Effector memory CD8-positive, alpha-beta T cell (primary cell): ENCODE results near the gene CRACDL.

ENCODE experiments used
- ATAC-seq: fragments of 150-1000 bp; cut with Tn5 transposase; replicated peaks from 2 replicates; pipeline ENCODE4 v1.10.0; 2021; ENCODE audit warnings: mild to moderate bottlenecking, moderate library complexity
- DNase-seq, 3 experiments: peaks; one replicate each; pipeline ENCODE4 v3.0.0; 2021
- H3K27ac Mint-ChIP-seq, 2 donors: one replicate each; pipeline ENCODE4 v1.8.0; 2022; ENCODE audit warnings: mild to moderate bottlenecking in 2 of 2, mixed read lengths in 2 of 2, moderate library complexity in 2 of 2
- H3K27me3 Mint-ChIP-seq, 2 donors: one replicate each; pipeline ENCODE4 v1.8.0; 2022; ENCODE audit warnings: mixed read lengths in 2 of 2
- H3K36me3 Mint-ChIP-seq: one replicate; pipeline ENCODE4 v1.8.0; 2022; ENCODE audit warnings: mild to moderate bottlenecking, moderate library complexity, mixed read lengths; ENCODE audit not compliant: insufficient read depth
- H3K4me1 Mint-ChIP-seq, 2 donors: one replicate each; pipeline ENCODE4 v1.8.0; 2022; ENCODE audit warnings: low read depth in 2 of 2, mixed read lengths in 2 of 2
- H3K4me3 Mint-ChIP-seq, 2 donors: one replicate each; pipeline ENCODE4 v1.8.0; 2022; ENCODE audit warnings: mild to moderate bottlenecking in 2 of 2, mixed read lengths in 2 of 2, moderate library complexity in 2 of 2
- H3K9me3 Mint-ChIP-seq, 2 donors: one replicate each; pipeline ENCODE4 v1.8.0; 2022; ENCODE audit warnings: mixed read lengths in 2 of 2

The CRACDL gene

DNA sequence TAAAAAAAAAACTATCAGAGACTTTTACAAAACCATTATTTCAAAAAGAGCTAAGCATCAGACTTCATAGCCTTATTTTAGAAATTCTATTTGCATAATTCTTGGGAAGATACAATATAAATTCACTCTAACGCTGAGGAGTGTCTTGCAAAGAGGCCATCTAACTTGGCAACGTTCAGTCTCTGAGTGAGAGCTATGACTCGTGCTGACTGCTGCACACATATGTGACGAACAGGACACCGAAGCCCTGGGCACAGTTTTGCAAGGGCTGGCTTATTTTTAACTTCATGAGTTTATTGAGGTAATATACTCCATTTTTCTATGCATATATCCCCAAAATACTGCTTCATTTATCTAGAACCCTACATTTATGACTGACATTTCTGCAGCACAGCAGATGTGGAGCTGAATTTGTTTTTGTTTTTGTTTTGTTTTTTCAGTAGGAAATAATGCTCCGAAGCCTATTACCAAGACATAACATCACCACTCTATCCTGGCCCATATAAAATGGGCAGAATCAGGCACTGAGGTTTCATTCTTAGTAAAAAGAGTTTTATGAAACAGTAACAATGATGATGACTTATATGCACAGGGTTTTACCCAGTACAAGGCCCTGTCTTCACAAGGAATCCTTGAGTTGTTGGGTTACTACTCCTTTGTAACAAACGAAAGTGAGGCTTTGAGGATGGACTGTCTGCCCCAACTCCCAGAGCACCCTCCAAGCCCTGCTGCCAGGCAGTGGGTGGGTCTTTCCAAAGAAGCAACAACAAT lies 68.3 kb downstream of the CRACDL start:
- H3K27ac Mint-ChIP-seq: peak overlapping the region in 1 of 2 donors; percentile 90
- H3K4me3 Mint-ChIP-seq: peak overlapping the region in 1 of 2 donors; percentile 10
- peaks cover 0 to 22% of the 10 kb centered on the region in 2 donors for H3K27me3 Mint-ChIP-seq
- no peak for ATAC-seq
- no peaks in the 10 kb centered on the region for H3K36me3 Mint-ChIP-seq
- peaks cover 8 to 11% of the 10 kb centered on the region in 2 donors for H3K4me1 Mint-ChIP-seq
- no peak for DNase-seq
- peaks cover 2 to 6% of the 10 kb centered on the region in 2 donors for H3K9me3 Mint-ChIP-seq

DNA sequence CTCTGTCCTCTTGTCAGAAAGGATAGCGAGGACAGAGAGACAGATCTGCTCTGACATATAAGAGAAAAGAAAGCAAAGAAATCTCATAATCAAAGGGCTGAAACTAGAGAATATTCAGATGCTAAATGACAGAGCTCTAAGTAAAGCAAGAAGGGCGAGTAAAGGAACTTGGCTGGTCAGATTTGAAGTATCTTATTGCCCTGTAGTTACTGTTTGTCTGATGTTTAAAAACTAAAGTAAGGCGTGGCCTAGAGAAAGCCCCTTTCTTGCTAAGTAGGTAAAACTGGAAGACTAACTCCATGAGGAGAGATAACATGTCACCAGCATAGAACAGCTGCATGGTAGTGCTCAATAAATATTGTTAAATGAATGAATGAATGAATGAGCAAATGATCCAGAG lies 70.0 kb downstream of the CRACDL start:
- H3K4me3 Mint-ChIP-seq: no peak overlapping the region
- peak overlapping the region; percentile 10 to 11 for H3K27ac Mint-ChIP-seq
- no peaks in the 10 kb centered on the region for H3K36me3 Mint-ChIP-seq
- peaks cover 11 to 16% of the 10 kb centered on the region in 2 donors for H3K9me3 Mint-ChIP-seq
- H3K4me1 Mint-ChIP-seq: peaks cover 8 to 11% of the 10 kb centered on the region in 2 donors
- peaks cover 8 to 14% of the 10 kb centered on the region in 2 donors for H3K27me3 Mint-ChIP-seq
- no peak for DNase-seq
- no peak for ATAC-seq

DNA sequence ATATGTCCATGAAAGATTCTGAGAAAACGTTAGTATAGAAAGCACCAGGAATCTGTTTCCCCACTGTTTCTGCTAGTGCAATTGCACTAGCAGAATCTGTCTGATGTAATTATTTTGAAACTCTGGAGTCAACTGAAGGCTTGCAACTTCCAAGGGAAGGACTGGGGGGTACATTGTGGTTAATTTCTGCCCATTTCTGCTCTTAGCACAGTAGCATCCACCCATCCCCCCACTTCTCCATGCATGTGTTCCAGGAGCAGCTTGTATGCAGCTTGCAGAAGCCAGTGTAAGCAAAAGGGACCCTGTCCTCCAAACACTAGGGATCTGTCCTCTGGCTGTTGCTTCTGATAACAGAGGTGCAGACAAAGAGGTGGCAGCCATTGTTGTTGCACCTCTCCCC lies 74.4 kb downstream of the CRACDL start:
- peaks cover 13 to 16% of the 10 kb centered on the region in 2 donors for H3K9me3 Mint-ChIP-seq
- no peaks in the 10 kb centered on the region for H3K36me3 Mint-ChIP-seq
- ATAC-seq (no peak), DNase-seq (no peak)
- no peak overlapping the region for H3K27ac Mint-ChIP-seq
- no peaks in the 10 kb centered on the region for H3K4me1 Mint-ChIP-seq
- H3K4me3 Mint-ChIP-seq: no peak overlapping the region
- H3K27me3 Mint-ChIP-seq: peaks cover 5 to 8% of the 10 kb centered on the region in 2 donors

DNA sequence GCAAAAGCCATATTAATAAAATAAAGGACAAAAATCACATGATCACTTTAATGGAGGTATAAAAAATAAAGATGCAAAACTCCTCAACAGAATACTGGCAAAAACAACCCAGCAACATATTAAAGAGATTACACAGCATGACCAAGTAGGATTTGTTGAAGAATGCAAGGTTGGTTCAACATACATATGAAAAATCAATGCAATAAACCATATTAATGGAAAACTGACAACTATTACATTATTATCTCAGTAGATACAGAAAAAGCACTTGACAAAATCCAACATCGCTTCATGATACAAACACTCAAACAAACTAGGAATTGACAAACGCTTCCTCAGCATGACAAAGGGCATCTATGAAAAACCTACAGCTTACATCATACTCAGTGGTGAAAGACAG lies 76.7 kb downstream of the CRACDL start:
- ATAC-seq (no peak), DNase-seq (no peak)
- no peak overlapping the region for H3K27ac Mint-ChIP-seq
- no peaks in the 10 kb centered on the region for H3K36me3 Mint-ChIP-seq
- no peaks in the 10 kb centered on the region for H3K4me1 Mint-ChIP-seq
- peaks cover 15 to 16% of the 10 kb centered on the region in 2 donors for H3K9me3 Mint-ChIP-seq
- no peak overlapping the region for H3K4me3 Mint-ChIP-seq
- peaks cover 5 to 8% of the 10 kb centered on the region in 2 donors for H3K27me3 Mint-ChIP-seq

DNA sequence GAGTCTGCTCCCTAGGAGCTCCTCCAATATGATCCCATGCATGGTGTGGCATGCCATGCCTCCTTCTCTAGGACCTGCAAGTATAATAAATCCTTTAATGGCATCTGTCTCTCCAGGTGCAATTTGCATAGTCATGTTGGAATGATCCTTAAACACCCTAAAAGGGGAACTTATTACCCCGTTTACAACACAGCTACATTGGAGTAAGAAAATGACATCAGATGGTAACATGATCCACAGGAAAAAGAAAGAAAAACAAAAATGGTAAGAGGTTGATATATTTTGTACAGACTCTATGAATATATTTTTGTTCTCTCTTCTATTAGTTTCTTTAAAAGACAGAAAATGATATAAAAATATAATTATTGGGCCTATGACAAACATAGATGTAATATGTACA lies 79.0 kb downstream of the CRACDL start:
- Mint-ChIP-seq H3K27ac (no peak overlapping the region), H3K9me3 (peaks cover 5 to 6% of the 10 kb centered on the region in 2 donors), H3K4me1 (no peaks in the 10 kb centered on the region), H3K4me3 (no peak overlapping the region), H3K36me3 (no peaks in the 10 kb centered on the region), H3K27me3 (peaks cover 22 to 26% of the 10 kb centered on the region in 2 donors)
- ATAC-seq: no peak
- no peak for DNase-seq

DNA sequence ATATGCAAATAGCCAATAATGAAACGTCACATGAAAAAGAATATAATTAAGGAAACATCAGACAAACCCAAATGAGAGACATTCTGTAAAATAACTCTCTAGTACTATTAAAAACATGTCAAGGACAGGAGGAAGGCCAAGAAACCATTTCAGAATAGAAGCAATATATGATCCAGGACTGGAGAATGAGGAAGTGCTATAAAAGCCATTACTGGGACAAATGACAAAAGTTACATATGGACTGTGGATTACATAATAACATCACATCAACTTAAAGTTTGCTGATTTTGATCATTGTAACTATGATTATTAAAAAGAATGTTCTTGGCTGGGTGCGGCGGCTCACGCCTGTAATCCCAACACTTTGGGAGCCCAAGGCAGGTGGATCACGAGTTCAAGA lies 81.3 kb downstream of the CRACDL start:
- H3K9me3 Mint-ChIP-seq: peaks cover 0 to 4% of the 10 kb centered on the region in 2 donors
- H3K4me1 Mint-ChIP-seq: no peaks in the 10 kb centered on the region
- peaks cover 41 to 44% of the 10 kb centered on the region in 2 donors for H3K27me3 Mint-ChIP-seq
- DNase-seq: no peak
- no peaks in the 10 kb centered on the region for H3K36me3 Mint-ChIP-seq
- H3K27ac Mint-ChIP-seq: no peak overlapping the region
- no peak for ATAC-seq
- no peak overlapping the region for H3K4me3 Mint-ChIP-seq

DNA sequence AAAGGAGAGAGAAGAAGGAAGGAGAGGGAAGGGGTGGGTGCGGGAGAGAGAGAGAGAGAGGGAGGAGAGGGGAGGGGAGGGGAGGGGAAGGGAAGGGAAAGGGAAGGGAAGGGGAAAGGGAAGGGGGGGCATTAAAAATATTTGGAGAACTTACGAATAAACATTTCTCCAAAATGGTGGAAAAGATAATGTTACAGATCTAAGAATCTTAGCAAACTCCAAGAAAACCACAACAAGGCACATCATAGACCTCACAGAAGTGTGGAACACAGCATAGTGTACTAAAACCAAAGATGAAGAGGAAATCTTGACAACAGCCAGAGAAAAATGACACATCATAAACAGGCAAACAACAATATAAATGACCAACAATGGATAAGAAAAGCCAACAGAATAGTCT lies 83.1 kb downstream of the CRACDL start:
- DNase-seq: no peak
- H3K36me3 Mint-ChIP-seq: no peaks in the 10 kb centered on the region
- no peak for ATAC-seq
- no peak overlapping the region for H3K4me3 Mint-ChIP-seq
- H3K27me3 Mint-ChIP-seq: peaks cover 48 to 56% of the 10 kb centered on the region in 2 donors
- no peak overlapping the region for H3K27ac Mint-ChIP-seq
- peaks cover 0 to 2% of the 10 kb centered on the region in 2 donors for H3K9me3 Mint-ChIP-seq
- H3K4me1 Mint-ChIP-seq: no peaks in the 10 kb centered on the region

DNA sequence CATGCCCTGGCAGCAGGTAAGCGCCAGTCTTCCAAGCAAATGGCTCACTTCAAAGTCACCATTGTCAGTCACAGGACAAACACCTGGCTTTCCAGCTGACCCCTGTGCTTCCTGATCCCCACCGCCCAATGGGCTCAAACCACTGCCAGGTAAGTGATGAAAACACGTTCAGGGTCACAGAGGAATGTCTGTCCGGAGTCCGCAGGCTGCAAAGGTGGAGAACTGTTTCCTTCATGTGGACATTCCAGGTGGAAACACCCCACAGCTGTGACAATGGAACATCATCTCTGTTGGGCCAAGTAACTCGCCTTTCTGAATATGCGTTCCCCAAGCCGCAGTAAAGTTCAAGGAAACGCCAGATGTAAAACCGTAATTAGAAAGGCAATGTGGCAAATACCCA lies 86.0 kb downstream of the CRACDL start:
- DNase-seq (no peak), ATAC-seq (no peak)
- H3K27me3 Mint-ChIP-seq: peaks cover 54 to 66% of the 10 kb centered on the region in 2 donors
- no peaks in the 10 kb centered on the region for H3K36me3 Mint-ChIP-seq
- no peak overlapping the region for H3K4me3 Mint-ChIP-seq
- H3K4me1 Mint-ChIP-seq: no peaks in the 10 kb centered on the region
- H3K27ac Mint-ChIP-seq: no peak overlapping the region
- H3K9me3 Mint-ChIP-seq: peaks cover 0 to 2% of the 10 kb centered on the region in 2 donors

DNA sequence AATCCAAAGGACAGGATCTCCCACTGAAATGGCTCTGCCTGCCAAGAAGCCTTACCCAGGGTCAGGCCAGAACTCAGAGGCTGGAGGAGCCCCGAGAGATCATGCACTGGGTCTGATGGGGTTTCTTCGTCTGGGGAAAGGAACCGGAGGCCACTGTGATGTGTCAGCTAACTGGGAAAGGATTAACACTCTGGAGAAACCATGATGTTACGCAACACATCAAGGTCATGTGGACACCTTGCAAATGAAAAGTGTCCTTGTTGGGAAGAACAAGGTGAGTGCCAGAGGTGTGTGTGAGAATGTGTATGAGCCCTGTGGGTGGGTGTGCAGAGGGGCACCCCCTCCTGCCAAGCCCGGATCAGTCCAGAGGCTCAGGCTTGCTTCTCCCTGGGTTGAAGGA lies 86.9 kb downstream of the CRACDL start:
- Mint-ChIP-seq H3K9me3 (no peaks in the 10 kb centered on the region), H3K36me3 (no peaks in the 10 kb centered on the region), H3K4me3 (no peak overlapping the region), H3K4me1 (no peaks in the 10 kb centered on the region), H3K27me3 (peaks cover 54 to 65% of the 10 kb centered on the region in 2 donors), H3K27ac (no peak overlapping the region)
- DNase-seq (no peak), ATAC-seq (no peak)

DNA sequence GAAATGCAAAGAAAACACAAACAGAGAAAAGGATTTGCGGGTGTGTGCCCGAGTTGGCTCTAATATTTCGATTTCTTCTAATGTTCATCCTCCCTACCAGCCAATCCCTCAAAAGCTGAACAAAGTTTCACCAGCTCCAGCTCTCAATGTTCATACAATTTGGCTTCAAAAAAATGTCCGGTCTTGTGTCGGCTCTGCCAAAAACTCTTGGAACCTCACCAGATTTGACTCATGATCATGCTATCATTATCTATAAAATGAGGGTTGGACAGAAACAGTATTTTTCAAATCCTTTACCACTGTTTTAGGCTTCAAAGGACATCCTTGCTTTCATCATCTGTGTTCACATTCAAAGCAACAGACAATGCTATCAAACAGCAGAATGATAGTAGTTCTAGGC lies 88.2 kb downstream of the CRACDL start:
- Mint-ChIP-seq H3K27me3 (peaks cover 45 to 54% of the 10 kb centered on the region in 2 donors), H3K4me1 (no peaks in the 10 kb centered on the region), H3K27ac (no peak overlapping the region), H3K36me3 (no peaks in the 10 kb centered on the region), H3K9me3 (no peaks in the 10 kb centered on the region), H3K4me3 (no peak overlapping the region)
- ATAC-seq (no peak), DNase-seq (no peak)

DNA sequence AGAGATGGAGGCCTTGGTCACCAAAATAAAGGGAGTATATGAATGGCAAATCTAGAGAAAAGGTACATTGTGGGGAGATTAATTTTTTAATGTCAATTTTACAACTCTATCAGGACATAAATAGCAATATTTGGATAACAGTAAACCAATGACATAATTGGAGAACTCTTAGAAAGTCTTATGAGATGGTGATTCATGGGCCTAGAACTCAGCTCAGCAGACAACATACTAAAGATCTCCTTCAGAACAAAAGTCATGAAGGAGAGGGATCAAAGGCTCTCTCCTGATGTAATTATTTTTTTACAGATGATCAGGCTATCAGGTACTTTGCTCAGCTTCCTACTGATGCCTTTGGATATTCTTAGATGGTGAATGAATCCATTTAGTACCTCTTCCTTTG lies 90.0 kb downstream of the CRACDL start:
- H3K4me3 Mint-ChIP-seq: no peak overlapping the region
- H3K36me3 Mint-ChIP-seq: no peaks in the 10 kb centered on the region
- no peak for DNase-seq
- no peaks in the 10 kb centered on the region for H3K4me1 Mint-ChIP-seq
- no peak for ATAC-seq
- peaks cover 27 to 36% of the 10 kb centered on the region in 2 donors for H3K27me3 Mint-ChIP-seq
- H3K9me3 Mint-ChIP-seq: no peaks in the 10 kb centered on the region
- H3K27ac Mint-ChIP-seq: no peak overlapping the region

DNA sequence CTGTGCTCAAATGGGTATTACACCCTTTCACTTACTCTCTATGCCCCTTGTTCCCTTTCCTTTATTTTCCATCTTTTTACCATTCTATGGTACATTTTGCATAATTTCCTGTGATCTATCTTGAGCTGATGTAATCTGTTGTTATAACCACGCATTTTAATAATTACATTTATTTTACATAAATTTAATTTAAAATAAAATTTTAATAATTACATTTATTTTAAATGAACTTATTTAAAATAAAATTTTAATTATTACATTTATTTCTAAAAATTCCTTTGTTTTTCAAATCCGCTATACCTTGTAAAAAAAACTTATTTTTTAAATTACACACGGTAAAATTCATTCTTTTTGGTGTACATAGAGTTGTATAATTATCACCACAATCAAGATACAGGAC lies 93.9 kb downstream of the CRACDL start:
- Mint-ChIP-seq H3K27me3 (peaks cover 0 to 1% of the 10 kb centered on the region in 2 donors), H3K4me1 (peaks cover 1 to 2% of the 10 kb centered on the region in 2 donors), H3K27ac (no peak overlapping the region), H3K9me3 (no peaks in the 10 kb centered on the region), H3K4me3 (no peak overlapping the region), H3K36me3 (peaks cover 4% of the 10 kb centered on the region)
- ATAC-seq (no peak), DNase-seq (no peak)

DNA sequence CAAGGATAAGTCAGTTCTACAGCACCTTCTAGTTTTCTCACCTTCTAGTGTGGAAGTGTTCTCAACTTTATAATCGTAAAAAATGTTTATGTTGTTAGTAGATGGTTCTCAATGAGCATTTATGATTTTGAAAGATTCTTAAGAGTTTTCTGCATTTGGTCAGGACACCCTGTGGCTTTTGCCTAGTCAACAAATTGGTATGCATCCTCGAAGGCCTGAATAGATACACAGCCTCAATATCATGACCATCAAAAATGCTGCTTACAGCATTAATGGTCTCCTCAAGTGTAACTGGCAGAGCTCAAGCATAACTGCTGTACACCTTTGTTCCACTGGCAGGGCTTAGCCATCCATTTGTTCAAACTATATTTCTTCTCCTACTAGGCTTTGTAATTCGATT lies 96.7 kb downstream of the CRACDL start:
- Mint-ChIP-seq H3K9me3 (no peaks in the 10 kb centered on the region), H3K27me3 (no peaks in the 10 kb centered on the region), H3K36me3 (peaks cover 7% of the 10 kb centered on the region), H3K4me1 (peaks cover 18 to 21% of the 10 kb centered on the region in 2 donors), H3K27ac (no peak overlapping the region), H3K4me3 (no peak overlapping the region)
- no peak for ATAC-seq
- DNase-seq: no peak

DNA sequence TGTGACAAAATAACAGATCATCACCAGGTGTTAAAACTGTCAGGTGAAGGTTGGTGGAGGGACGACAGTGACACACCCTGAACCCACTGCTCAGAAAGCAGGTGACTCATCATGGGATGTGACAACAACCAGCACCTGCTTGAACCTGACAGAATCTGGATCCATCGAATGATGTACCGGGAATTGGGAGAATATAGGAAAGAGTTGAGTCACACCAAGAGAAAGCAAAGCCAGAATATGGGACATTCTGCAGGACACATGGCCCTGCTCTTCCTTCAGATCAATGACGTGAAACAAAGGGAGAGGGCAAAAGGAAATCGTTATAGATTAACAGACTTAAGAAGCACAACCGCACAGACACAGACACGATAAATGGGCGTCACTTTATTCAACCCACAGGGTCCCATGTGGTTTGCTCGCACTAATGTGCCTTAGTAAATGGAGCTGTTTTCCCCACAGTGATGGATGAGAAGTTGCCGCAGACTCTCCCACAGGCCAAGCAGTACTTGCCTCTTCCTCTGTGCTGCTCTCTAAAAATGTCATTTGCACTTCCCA lies 100.1 kb downstream of the CRACDL start:
- DNase-seq: peak; percentile 55 to 66 (median 60)
- peak overlapping the region; percentile 39 to 49 for H3K4me3 Mint-ChIP-seq
- H3K4me1 Mint-ChIP-seq: peaks cover 42 to 43% of the 10 kb centered on the region in 2 donors
- ATAC-seq: peak; percentile 88
- H3K9me3 Mint-ChIP-seq: no peaks in the 10 kb centered on the region
- peak overlapping the region; percentile 75 to 92 for H3K27ac Mint-ChIP-seq
- H3K36me3 Mint-ChIP-seq: peaks cover 11% of the 10 kb centered on the region
- no peaks in the 10 kb centered on the region for H3K27me3 Mint-ChIP-seq
